SU-DHL-6 (cell line): Measurements from ENCODE around the gene SEMA3G.

ENCODE experiments used
- CTCF ChIP-seq: fragments of 200-600 bp; sonication (generic); IDR thresholded peaks from one replicate; pipeline ENCODE4 v1.5.1; 2017; ENCODE audit warnings: antibody characterized with exemption, mild to moderate bottlenecking, low read length, moderate library complexity; ENCODE audit not compliant: insufficient read depth, poor library complexity, severe bottlenecking
- EZH2phosphoT487 ChIP-seq: fragments of 200-600 bp; sonication (generic), shearing (Covaris generic); conservative IDR thresholded peaks from 2 replicates; pipeline ENCODE4 v1.6.1; 2018; ENCODE audit warnings: mild to moderate bottlenecking, antibody characterized with exemption, low read length, moderate library complexity, mixed read lengths

DNA sequence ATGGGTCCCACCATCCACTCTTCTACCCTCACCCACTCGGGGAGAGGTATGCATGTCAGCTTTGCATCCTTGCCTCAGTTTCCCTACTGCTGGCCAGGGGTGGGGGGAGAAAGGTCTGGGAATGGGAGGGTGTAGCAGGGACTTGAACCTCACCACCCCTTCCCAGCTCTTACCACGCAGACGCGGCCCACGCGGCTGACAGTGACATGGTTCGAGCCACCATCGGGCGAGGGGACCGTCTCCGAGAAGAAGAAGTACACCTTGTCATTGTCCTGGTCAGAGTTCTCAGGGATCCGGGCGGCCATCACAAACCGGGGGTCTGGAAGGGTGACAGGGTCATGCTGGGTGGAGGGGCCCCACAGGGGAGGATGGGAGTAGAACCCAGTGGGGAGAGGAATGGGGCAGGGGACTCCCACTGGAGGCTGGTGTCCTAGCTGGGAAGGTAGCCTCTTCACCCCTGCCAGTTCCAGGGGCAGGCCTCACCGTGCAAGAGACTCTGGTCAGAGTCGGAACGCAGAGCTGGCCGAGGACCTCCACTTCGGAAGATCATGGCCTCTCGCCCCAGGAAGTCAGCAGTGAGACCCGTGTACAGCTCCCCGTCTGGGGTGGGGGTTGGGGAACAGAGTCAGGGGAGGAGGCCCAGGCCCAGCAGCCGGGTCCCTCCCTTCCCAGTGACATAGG is 3.7 kb downstream of the SEMA3G start:
- TF ChIP-seq CTCF, result no peak
- TF ChIP-seq EZH2phosphoT487, result no peak
